ENCODE results near the gene PLAAT1.

PLAAT1 gene

DNA sequence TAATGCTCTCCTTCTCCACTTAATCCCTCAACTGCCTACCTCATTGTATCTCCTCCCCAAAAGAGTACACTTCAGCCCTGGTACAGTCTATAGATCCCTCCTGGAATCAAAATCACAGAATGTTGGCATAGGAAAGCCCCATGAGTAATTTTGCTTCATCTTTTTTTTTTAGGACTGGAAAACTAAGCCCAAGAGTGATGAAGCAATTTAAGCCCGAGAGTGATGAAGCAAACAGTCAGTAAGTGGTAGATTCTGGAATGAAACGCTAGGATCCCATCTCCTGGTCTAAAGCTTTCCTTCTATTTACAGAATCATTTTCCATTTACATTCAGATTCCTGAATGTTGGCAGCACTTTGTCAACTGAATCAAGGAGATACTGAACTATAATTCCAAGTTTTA is 29.8 kb upstream of the PLAAT1 start:
- in situ Hi-C loops (cut with HindIII; ENCODE audit: low pct_ligation_motif_present, low sequenced_read_pairs) = no loop called here
- Histone ChIP-seq H3K27ac (no peak overlapping the region), H3K27me3 (replicated peaks) (no peaks in the 10 kb centered on the region), H3K4me3 (ENCODE audit: low read depth, low read length) (no peak overlapping the region), H3K36me3 (replicated peaks) (no peaks in the 10 kb centered on the region)
- TF ChIP-seq, protein P1, sequence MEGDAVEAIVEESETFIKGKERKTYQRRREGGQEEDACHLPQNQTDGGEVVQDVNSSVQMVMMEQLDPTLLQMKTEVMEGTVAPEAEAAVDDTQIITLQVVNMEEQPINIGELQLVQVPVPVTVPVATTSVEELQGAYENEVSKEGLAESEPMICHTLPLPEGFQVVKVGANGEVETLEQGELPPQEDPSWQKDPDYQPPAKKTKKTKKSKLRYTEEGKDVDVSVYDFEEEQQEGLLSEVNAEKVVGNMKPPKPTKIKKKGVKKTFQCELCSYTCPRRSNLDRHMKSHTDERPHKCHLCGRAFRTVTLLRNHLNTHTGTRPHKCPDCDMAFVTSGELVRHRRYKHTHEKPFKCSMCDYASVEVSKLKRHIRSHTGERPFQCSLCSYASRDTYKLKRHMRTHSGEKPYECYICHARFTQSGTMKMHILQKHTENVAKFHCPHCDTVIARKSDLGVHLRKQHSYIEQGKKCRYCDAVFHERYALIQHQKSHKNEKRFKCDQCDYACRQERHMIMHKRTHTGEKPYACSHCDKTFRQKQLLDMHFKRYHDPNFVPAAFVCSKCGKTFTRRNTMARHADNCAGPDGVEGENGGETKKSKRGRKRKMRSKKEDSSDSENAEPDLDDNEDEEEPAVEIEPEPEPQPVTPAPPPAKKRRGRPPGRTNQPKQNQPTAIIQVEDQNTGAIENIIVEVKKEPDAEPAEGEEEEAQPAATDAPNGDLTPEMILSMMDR (IDR thresholded peaks at IDR 0.05; ENCODE audit: low read depth, low read length, missing control alignments) = no peak
- DNase-seq = no peak

DNA sequence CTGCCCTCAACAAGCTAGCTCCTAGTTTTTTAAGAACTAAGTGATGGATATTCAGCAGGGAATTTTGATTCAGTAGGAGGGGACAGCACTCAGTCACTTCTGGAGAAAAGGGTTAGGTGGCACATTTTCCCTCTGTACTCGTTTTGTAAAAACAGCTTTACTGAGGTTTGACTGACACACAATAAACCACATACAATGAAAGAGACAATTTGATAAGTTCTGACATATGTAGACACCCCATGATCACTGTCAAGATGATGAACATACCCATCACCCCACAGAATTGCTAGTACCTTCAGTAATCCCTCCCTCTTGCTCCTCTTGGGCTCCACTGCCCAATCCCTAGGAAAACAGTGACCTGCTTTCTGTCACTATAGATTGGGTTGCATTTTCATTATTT is 29.0 kb upstream of the PLAAT1 start:
- Histone ChIP-seq H3K4me3 (ENCODE audit: low read depth, low read length) (no peak overlapping the region), H3K27ac (no peak overlapping the region), H3K36me3 (replicated peaks) (no peaks in the 10 kb centered on the region), H3K27me3 (replicated peaks) (no peaks in the 10 kb centered on the region)
- in situ Hi-C loops (cut with HindIII; ENCODE audit: low pct_ligation_motif_present, low sequenced_read_pairs) = no loop called here
- DNase-seq = no peak
- TF ChIP-seq, protein P1 (IDR thresholded peaks at IDR 0.05; ENCODE audit: low read depth, low read length, missing control alignments) = no peak

DNA sequence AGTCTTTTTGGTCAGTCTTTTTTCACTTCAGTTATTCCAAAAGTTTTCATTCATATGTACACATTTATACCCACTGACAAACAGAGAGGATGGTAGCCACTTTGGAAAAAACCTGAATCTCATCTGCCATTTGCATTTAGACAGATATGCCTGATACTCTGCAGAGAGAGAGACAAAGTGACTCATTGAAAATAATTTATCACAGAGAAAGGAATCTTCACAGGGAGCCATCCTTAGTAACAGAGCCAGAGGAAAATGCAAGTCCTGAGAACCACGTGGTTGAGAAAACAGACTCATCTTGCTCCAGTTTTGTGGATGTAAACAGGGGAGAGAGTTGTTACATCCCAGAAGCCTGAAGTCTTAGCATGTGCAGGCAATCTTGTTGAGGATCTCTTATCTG is 28.2 kb upstream of the PLAAT1 start:
- no peak for DNase-seq
- no peak overlapping the region for H3K4me3 ChIP-seq (ENCODE audit: low read depth, low read length)
- TF ChIP-seq, protein P1 (IDR thresholded peaks at IDR 0.05; ENCODE audit: low read depth, low read length, missing control alignments) = no peak
- in situ Hi-C loops (cut with HindIII; ENCODE audit: low pct_ligation_motif_present, low sequenced_read_pairs) = no loop called here
- no peak overlapping the region for H3K27ac ChIP-seq
- no peaks in the 10 kb centered on the region for H3K36me3 ChIP-seq (replicated peaks)
- H3K27me3 ChIP-seq (replicated peaks) = no peaks in the 10 kb centered on the region

DNA sequence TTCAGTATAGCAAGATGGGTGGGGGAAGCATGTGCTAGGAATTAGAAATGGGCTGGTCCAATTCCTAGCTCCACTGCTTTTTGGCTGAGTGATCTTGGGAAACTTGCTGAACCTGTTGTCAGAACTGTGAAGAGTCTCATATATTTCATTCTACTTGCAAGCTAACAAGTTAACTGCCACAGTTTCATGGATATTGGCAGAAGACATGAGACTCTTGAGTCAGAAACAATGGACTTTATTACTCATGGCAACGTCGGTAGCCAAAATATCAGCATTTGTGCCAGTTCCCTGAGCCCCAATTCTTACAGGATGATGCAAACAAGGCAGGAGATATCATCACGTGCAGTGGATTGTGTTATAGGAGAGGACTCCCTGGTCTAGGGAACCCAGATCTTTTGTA is 26.6 kb upstream of the PLAAT1 start:
- no peak overlapping the region for H3K4me3 ChIP-seq (ENCODE audit: low read depth, low read length)
- no peak for DNase-seq
- in situ Hi-C loops (cut with HindIII; ENCODE audit: low pct_ligation_motif_present, low sequenced_read_pairs) = no loop called here
- H3K27ac ChIP-seq = no peak overlapping the region
- TF ChIP-seq, protein P1 (IDR thresholded peaks at IDR 0.05; ENCODE audit: low read depth, low read length, missing control alignments) = no peak
- H3K36me3 ChIP-seq (replicated peaks) = no peaks in the 10 kb centered on the region
- no peaks in the 10 kb centered on the region for H3K27me3 ChIP-seq (replicated peaks)

DNA sequence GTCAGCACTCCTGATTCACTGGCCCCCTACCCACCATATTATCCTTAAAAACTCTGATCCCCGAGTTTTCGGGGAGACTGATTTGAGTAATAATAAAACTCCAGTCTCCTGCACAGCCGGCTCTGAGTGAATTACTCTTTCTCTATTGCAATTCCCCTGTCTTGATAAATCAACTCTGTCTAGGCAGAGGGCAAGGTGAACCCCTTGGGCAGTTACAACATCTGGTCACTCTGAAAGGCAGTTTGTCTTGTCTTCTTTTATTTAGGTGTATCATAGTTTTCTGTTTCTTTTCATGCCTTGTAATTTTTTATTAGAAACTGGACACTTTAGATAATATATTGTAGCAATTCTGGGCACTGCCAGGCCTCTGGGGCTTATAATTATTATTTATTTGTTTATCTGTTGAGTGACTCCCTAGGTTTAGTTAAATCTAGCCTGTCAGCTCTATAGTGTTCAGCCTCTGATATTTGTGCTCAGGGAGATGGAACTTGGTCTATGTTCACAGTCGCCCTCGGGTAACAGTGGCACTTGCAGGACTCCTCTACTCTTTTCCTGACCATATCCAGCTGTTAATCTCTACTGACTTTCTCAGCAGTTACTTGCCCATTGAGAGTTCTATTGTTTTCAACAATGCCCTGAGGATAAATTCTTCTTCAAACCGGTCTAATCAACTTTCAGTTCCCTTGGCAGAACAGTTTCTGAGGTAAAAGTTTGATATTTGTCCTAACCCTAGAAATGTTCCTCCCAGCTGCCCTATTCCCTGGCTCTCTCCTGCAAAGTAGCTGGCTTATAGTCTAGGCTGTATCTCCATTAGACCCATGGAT is 15.5 kb upstream of the PLAAT1 start:
- in situ Hi-C loops (cut with HindIII; ENCODE audit: low pct_ligation_motif_present, low sequenced_read_pairs) = no loop called here
- no peak overlapping the region for H3K4me3 ChIP-seq (ENCODE audit: low read depth, low read length)

More for the DNA sequence above, 15.5 kb upstream of the PLAAT1 start:
- TF ChIP-seq, protein P1 (IDR thresholded peaks at IDR 0.05; ENCODE audit: low read depth, low read length, missing control alignments) = no peak
- no peak overlapping the region for H3K27ac ChIP-seq
- no peaks in the 10 kb centered on the region for H3K36me3 ChIP-seq (replicated peaks)
- DNase-seq = no peak
- H3K27me3 ChIP-seq (replicated peaks) = no peaks in the 10 kb centered on the region
